Adrenal gland (tissue), 12 donors: ENCODE measurements around the gene AMPH. TPM values are rescaled to one million over a fixed set of nuclear protein-coding genes. Genes with fewer than 3 reads are reported as not detected.

Experiments used
- DNase-seq, 7 donors: peaks; one replicate each; pipeline ENCODE4 v3.0.0-alpha.2; 2019 to 2020
- H3K27ac ChIP-seq, 5 donors: fragments of 200-600 bp; sonication (generic) in 4 of 5; 1 replicate in 3 of 5; 2 replicates in 2 of 5; pipeline versions ENCODE4 v1.5.1 to v1.8.0; 2016 to 2020; ENCODE audit warnings: mild to moderate bottlenecking in 1 of 5
- H3K27me3 ChIP-seq: fragments of 200-600 bp; 2 replicates; pipeline ENCODE4 v1.8.0; 2021
- H3K36me3 ChIP-seq, 2 donors: fragments of 200-600 bp; replicated peaks in 1 of 2; 1 replicate in 1 of 2; 2 replicates in 1 of 2; pipeline versions ENCODE4 v1.5.1 to v1.8.0; 2018 to 2022
- H3K4me1 ChIP-seq, 2 donors: fragments of 200-600 bp; replicated peaks in 1 of 2; 1 replicate in 1 of 2; 2 replicates in 1 of 2; pipeline versions ENCODE4 v1.5.1 to v1.8.0; 2018 to 2021
- H3K4me3 ChIP-seq, 4 donors: fragments of 200-600 bp; sonication (generic) in 3 of 4; one replicate each; pipeline ENCODE4 v1.5.1; 2016 to 2018
- H3K9me3 ChIP-seq, 3 donors: fragments of 200-600 bp; sonication (generic) in 1 of 3; replicated peaks in 1 of 3; 1 replicate in 2 of 3; 2 replicates in 1 of 3; pipeline versions ENCODE4 v1.5.1 to v1.8.0; 2016 to 2021
- CTCF ChIP-seq, 6 experiments: fragments of 450-650 bp in 4 of 6; fragments of 200-600 bp in 2 of 6; sonication (generic) in 1 of 6; IDR thresholded peaks; 1 replicate in 5 of 6; 2 replicates in 1 of 6; pipeline versions ENCODE4 v1.5.1 to v1.8.0; 2016 to 2021; ENCODE audit warnings: antibody characterized with exemption in 6 of 6, mild to moderate bottlenecking in 2 of 6, moderate library complexity in 1 of 6
- POLR2A ChIP-seq, 2 donors: fragments of 450-650 bp; IDR thresholded peaks; one replicate each; pipeline ENCODE4 v1.6.1; 2017; ENCODE audit warnings: antibody characterized with exemption in 2 of 2, mild to moderate bottlenecking in 2 of 2, moderate library complexity in 1 of 2
- WGBS, 4 donors: extraction: QIAGEN DNeasy Blood & Tissue Kit in 2 of 4; methylation state at CpG; one replicate each; pipeline versions ENCODE4 v1.1.5 to v1.1.7; 2013 to 2017; 5-methylcytosine and 5-hydroxymethylcytosine counted together
- intact Hi-C, 2 donors: fragments of 100-400 bp; cut with DNase I; formaldehyde crosslinking; loops; one replicate each; pipeline versions ENCODE4 v1.14.1 to v1.15.0; 2022 to 2023
- polyA plus RNA-seq, 3 donors: library from polyadenylated mRNA; stranded (reverse); fragments of 200-250 nt in 2 of 3; fragments of 350-450 nt in 1 of 3; fragmentation: Illumina TruSeq in 1 of 3; extraction: RNeasy Lipid Tissue Mini Kit (QIAGEN cat#74804) in 1 of 3; gene quantifications; one replicate each; pipeline ENCODE4 v1.2.3, GENCODE V29; 2013 to 2014
- total RNA-seq, 9 donors: library from RNA; depleted of rRNA in 4 of 9; stranded (reverse); fragments of >200 nt in 4 of 9; fragments of 120-200 nt in 1 of 9; fragmentation: NEBNext Ultra II Directional in 1 of 9; extraction: Animal tissue kit (Norgen Biotek cat#: 25700) in 1 of 9; gene quantifications; one replicate each; pipeline versions ENCODE4 v1.1.0 to v1.2.4, GENCODE V29; 2013 to 2023
- donor health status: healthy with polysubstance abuse.
- donor health status: Bipolar disorder and iron deficiency.
- donor health status: DM: yes; HTN: yes; CAD: no.
- donor health status: DM: no; HTN: no; CAD: no.
- donor health status: DM: no; HTN: no; CAD: no.
- donor health status: DM: yes; HTN: yes; CAD: no.

The AMPH gene
- total and polyA plus RNA-seq, 12 donors = 0.18 to 4.4 (median 1.1) TPM; not detected in 1

- WGBS, 4 donors = 50 to 71% (median 55%) methylated on average over 3 of the region's 3 CpGs
- Histone ChIP-seq H3K4me3 (no peak overlapping the region), H3K36me3 (no peaks in the 10 kb centered on the region), H3K4me1 (no peaks in the 10 kb centered on the region), H3K9me3 (no peaks in the 10 kb centered on the region), H3K27ac (no peak overlapping the region), H3K27me3 (no peaks in the 10 kb centered on the region)
- intact Hi-C loops = no loop called here
- no peak for DNase-seq
- TF ChIP-seq POLR2A (IDR thresholded peaks at IDR 0.05) (no peak), CTCF (IDR thresholded peaks at IDR 0.05) (no peak)
Observed at GRCh38 chr7:38550836-38551235, 80.3 kb downstream of the AMPH start.

- intact Hi-C loops = no loop called here
- WGBS, 4 donors = 84 to 87% (median 86%) methylated on average over 7 of the region's 7 CpGs
- no peak overlapping the region for H3K27ac ChIP-seq
Observed at GRCh38 chr7:38548605-38549004, 82.6 kb downstream of the AMPH start.

DNA sequence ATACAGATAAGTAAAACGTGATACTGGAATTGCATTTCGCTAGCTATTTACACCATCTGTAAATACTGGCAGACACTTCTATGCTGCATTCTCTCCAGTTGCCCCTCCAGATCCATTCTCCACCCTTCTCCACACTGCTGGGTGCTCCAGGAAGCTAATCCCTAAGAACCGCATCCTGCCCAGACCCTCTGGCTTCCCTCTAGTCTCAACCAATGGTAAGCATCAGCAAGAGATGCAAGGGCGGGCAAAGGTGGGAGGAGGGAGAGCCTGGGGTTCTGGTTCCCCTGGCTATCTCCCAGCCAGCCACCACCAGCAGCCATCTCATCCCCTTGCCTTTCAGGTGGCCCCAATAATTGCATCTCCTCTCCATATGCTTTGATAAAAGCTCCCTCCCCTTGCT lies 84.4 kb downstream of the AMPH start:
- WGBS, 4 donors = 68 to 87% (median 77%) methylated on average over 4 of the region's 4 CpGs
- TF ChIP-seq CTCF (IDR thresholded peaks at IDR 0.05) (no peak), POLR2A (IDR thresholded peaks at IDR 0.05) (no peak)
- DNase-seq = no peak

More at GRCh38 chr7:38548605-38549004, 82.6 kb downstream of the AMPH start:
- Histone ChIP-seq H3K36me3 (no peaks in the 10 kb centered on the region), H3K4me1 (no peaks in the 10 kb centered on the region), H3K4me3 (no peak overlapping the region), H3K27me3 (no peaks in the 10 kb centered on the region), H3K9me3 (no peaks in the 10 kb centered on the region)
- no peak for TF ChIP-seq POLR2A (IDR thresholded peaks at IDR 0.05)
- TF ChIP-seq CTCF (IDR thresholded peaks at IDR 0.05) = no peak
- no peak for DNase-seq

GRCh38 chr7:38545977-38546376 lies 85.2 kb downstream of the AMPH start:
- WGBS, 4 donors = 55 to 73% (median 62%) methylated on average over 3 of the region's 3 CpGs
- H3K27ac ChIP-seq = no peak overlapping the region
- no peaks in the 10 kb centered on the region for H3K36me3 ChIP-seq
- H3K9me3 ChIP-seq = no peaks in the 10 kb centered on the region
- TF ChIP-seq POLR2A (IDR thresholded peaks at IDR 0.05) (no peak), CTCF (IDR thresholded peaks at IDR 0.05) (no peak)
- H3K27me3 ChIP-seq = no peaks in the 10 kb centered on the region
- H3K4me3 ChIP-seq = no peak overlapping the region
- intact Hi-C loops = no loop called here
- no peak for DNase-seq
- H3K4me1 ChIP-seq = no peaks in the 10 kb centered on the region

More for the DNA sequence above, 84.4 kb downstream of the AMPH start:
- H3K27ac ChIP-seq = no peak overlapping the region
- intact Hi-C loops = no loop called here
- no peak overlapping the region for H3K4me3 ChIP-seq
- H3K27me3 ChIP-seq = no peaks in the 10 kb centered on the region
- H3K4me1 ChIP-seq = no peaks in the 10 kb centered on the region
- H3K9me3 ChIP-seq = no peaks in the 10 kb centered on the region
- no peaks in the 10 kb centered on the region for H3K36me3 ChIP-seq
